Stimulated activated CD4-positive, alpha-beta T cell treated with anti-CD3 and anti-CD28 coated beads, Interleukin-1b, Interleukin-23, amount 100 ng/mL, for 24 hours (primary cell): ENCODE results near the gene MRGPRD.
"Not testable (repeated sequence)": the region's sequence is repeated elsewhere in the genome, so short reads cannot be mapped to it uniquely, and the experiment has no call there.

Source experiments
- DNase-seq, 4 experiments: peaks; one replicate each; pipeline ENCODE4 v3.0.0-alpha.2; 2020; ENCODE audit warnings: low read depth in 4 of 4, low spot score in 1 of 4

The MRGPRD gene

GRCh38 chr11:68994161-68994893 lies 13.5 kb upstream of the MRGPRD start:
- DNase-seq = no peak

- no peak for DNase-seq
Observed at GRCh38 chr11:68993546-68993945, 12.8 kb upstream of the MRGPRD start.

- no peak for DNase-seq
Observed at GRCh38 chr11:68992743-68993255, 12.0 kb upstream of the MRGPRD start.

GRCh38 chr11:68990995-68991780 lies 10.4 kb upstream of the MRGPRD start:
- no peak for DNase-seq

- DNase-seq = no peak
Observed at GRCh38 chr11:68989936-68990606, 9.3 kb upstream of the MRGPRD start.

- DNase-seq = no peak
Observed at GRCh38 chr11:68988491-68988890, 7.7 kb upstream of the MRGPRD start.

- no peak for DNase-seq
Observed at GRCh38 chr11:68987211-68987610, 6.4 kb upstream of the MRGPRD start.

GRCh38 chr11:68983801-68984200 lies 3.0 kb upstream of the MRGPRD start:
- DNase-seq = no peak

- DNase-seq = no peak
Observed at GRCh38 chr11:68982134-68982533, 1.3 kb upstream of the MRGPRD start.

- no peak for DNase-seq
Observed at GRCh38 chr11:68979931-68980775, 633 bp downstream of the MRGPRD start.

GRCh38 chr11:68978931-68979594 lies 1.7 kb downstream of the MRGPRD start:
- no peak for DNase-seq

GRCh38 chr11:68978626-68978930 lies 2.2 kb downstream of the MRGPRD start:
- no peak for DNase-seq

GRCh38 chr11:68977781-68978625 lies 2.8 kb downstream of the MRGPRD start:
- no peak for DNase-seq

GRCh38 chr11:68976563-68976962 lies 4.2 kb downstream of the MRGPRD start:
- DNase-seq = no peak

GRCh38 chr11:68976095-68976494 lies 4.7 kb downstream of the MRGPRD start:
- no peak for DNase-seq

- no peak for DNase-seq
Observed at GRCh38 chr11:68974421-68975194, 6.2 kb downstream of the MRGPRD start.

- not testable (repeated sequence) for DNase-seq
Observed at GRCh38 chr11:68973706-68974105, 7.1 kb downstream of the MRGPRD start.

GRCh38 chr11:68973219-68973618 lies 7.6 kb downstream of the MRGPRD start:
- DNase-seq = no peak
